ENCODE data around the gene WIPF1.

DNA sequence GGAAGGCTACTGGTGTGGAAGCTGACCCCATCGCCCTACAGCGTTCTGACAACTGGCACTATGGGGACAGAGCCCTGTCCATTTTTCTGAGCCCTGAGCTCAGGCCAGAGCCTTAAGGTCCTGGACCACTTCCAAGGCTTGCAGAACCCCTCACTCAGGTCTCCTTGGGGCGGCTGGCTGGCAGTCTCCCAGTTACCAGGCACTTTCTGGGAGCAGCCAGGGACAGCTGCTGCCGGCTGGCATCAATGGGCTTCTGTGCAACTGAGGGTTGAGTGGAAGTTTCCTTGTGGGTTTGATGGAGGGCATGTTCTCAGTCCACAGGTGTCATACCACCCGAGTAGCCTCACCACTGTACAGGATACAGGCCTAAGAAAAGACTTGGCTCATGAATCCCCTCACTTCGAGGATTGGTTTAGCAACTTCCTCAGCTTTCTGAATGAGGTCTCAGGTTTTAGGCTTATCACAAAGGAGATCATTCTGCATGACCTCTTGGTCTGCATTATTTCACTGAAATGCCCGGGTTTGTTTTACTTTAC lies 27.4 kb upstream of the WIPF1 start:
- TF ChIP-seq POLR2A (IDR thresholded peaks at IDR 0.05), result no peak
- TF ChIP-seq, protein P1, sequence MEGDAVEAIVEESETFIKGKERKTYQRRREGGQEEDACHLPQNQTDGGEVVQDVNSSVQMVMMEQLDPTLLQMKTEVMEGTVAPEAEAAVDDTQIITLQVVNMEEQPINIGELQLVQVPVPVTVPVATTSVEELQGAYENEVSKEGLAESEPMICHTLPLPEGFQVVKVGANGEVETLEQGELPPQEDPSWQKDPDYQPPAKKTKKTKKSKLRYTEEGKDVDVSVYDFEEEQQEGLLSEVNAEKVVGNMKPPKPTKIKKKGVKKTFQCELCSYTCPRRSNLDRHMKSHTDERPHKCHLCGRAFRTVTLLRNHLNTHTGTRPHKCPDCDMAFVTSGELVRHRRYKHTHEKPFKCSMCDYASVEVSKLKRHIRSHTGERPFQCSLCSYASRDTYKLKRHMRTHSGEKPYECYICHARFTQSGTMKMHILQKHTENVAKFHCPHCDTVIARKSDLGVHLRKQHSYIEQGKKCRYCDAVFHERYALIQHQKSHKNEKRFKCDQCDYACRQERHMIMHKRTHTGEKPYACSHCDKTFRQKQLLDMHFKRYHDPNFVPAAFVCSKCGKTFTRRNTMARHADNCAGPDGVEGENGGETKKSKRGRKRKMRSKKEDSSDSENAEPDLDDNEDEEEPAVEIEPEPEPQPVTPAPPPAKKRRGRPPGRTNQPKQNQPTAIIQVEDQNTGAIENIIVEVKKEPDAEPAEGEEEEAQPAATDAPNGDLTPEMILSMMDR (IDR thresholded peaks at IDR 0.05), result no peak
- TF ChIP-seq POLR2AphosphoS5 (IDR thresholded peaks at IDR 0.05), result no peak
